AG10803 (cell line): Measurements from ENCODE around the gene ACE.

Experiments used
- DNase-seq: peaks from one replicate; pipeline ENCODE4 v3.0.0; 2010; ENCODE audit warnings: low read depth
- H3K4me3 ChIP-seq: 2 replicates; pipeline ENCODE4 v1.5.1; 2011; ENCODE audit warnings: mild to moderate bottlenecking, low read length, control low read depth
- CTCF ChIP-seq: conservative IDR thresholded peaks from 2 replicates; pipeline ENCODE4 v1.5.1; 2011; ENCODE audit warnings: mild to moderate bottlenecking, low read length, control low read depth, inconsistent platforms

Gene ACE

GRCh38 chr17:63531022-63531965, 54.4 kb downstream of the ACE start:
- no peak overlapping the region for H3K4me3 ChIP-seq
- TF ChIP-seq CTCF = no peak
- peak; percentile 44 for DNase-seq

- no peak overlapping the region for H3K4me3 ChIP-seq
- no peak for DNase-seq
- no peak for TF ChIP-seq CTCF
Observed at GRCh38 chr17:63533433-63534077, 56.7 kb downstream of the ACE start.

GRCh38 chr17:63534078-63534570, 57.3 kb downstream of the ACE start:
- DNase-seq = no peak
- no peak for TF ChIP-seq CTCF
- H3K4me3 ChIP-seq = no peak overlapping the region

- no peak for TF ChIP-seq CTCF
- H3K4me3 ChIP-seq = no peak overlapping the region
- no peak for DNase-seq
Observed at GRCh38 chr17:63534816-63535455, 58.1 kb downstream of the ACE start.

- no peak overlapping the region for H3K4me3 ChIP-seq
- DNase-seq = no peak
- TF ChIP-seq CTCF = no peak
Observed at GRCh38 chr17:63535640-63536039, 58.8 kb downstream of the ACE start.

GRCh38 chr17:63537001-63537400, 60.1 kb downstream of the ACE start:
- no peak for TF ChIP-seq CTCF
- H3K4me3 ChIP-seq = no peak overlapping the region
- no peak for DNase-seq
